Activated T-cell treated with anti-CD3 and anti-CD28 coated beads, Interleukin-2, amount 50 U/mL, for 48 hours (primary cell): ENCODE results near the gene CUX1.

ENCODE experiments used
- DNase-seq, 2 experiments: peaks; one replicate each; pipeline ENCODE4 v3.0.0-alpha.2; 2020

CUX1 gene

DNA sequence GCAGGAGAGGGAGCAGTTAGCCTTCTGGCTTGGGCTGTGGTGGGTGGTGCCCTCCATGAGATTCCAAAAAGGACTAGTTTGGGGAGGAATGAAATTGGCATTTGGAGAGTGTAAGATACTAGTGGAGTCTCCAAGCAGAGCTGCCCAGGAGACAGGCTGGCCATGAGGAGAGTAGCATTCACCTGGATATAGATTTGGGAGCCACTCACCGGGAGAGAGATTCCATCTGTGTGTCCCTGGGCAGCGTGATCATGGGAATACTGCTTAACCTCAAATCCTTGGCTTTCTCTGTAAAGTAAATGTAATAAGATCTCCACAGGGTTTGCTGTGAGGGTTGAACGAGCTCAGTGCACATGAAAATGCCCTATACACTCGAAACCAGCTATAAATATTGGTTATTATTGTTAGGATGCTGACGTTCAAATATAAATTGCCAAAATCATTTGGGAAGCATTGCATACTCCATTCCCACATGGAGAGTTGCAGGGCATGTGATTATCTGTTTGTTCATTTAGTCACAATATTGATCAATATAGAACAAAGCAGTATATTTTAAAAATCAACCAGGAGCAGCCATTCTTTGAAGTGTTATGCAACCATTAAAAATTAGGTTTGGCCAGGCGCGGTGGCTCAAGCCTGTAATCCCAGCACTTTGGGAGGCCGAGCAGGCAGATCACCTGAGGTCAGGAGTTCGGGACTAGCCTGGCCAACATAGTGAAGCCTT is 143.7 kb downstream of the CUX1 start:
- DNase-seq = no peak

DNA sequence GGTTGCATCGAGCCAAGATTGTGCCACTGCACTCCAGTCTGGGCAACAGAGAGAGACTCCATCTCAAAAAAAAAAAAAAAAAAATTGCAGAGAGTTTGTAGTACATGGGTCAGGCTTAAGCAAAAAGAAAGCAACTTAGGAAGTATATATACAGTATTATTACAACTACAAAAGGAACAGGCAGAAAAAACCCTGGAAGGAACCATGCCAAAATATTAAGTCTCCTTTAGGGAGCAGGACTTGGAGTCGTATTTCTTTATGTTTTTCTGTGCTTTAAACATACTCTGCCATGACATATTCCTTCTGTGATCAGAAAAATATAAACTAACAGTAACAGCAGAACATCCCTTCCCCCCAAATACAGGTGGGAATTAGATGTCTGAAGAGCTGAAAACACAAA is 144.4 kb downstream of the CUX1 start:
- no peak for DNase-seq

DNA sequence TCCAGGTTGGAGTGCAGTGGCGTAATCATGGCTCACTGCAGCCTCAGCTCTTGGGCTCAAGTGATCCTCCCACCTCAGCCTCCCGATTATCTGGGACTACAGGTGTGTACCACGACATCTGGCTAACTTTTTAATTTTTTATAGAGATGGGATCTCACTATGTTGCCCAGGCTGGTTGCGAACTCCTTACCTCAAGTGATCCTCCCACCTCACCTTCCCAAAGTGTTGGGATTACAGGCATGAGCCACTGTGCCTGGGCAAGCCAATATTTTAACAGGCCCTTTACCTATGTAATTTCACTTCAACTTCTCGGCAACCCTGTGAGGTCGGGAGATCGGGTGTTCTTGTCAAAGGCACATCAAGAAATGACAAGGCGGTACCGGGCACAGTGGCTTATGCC is 146.3 kb downstream of the CUX1 start:
- no peak for DNase-seq

DNA sequence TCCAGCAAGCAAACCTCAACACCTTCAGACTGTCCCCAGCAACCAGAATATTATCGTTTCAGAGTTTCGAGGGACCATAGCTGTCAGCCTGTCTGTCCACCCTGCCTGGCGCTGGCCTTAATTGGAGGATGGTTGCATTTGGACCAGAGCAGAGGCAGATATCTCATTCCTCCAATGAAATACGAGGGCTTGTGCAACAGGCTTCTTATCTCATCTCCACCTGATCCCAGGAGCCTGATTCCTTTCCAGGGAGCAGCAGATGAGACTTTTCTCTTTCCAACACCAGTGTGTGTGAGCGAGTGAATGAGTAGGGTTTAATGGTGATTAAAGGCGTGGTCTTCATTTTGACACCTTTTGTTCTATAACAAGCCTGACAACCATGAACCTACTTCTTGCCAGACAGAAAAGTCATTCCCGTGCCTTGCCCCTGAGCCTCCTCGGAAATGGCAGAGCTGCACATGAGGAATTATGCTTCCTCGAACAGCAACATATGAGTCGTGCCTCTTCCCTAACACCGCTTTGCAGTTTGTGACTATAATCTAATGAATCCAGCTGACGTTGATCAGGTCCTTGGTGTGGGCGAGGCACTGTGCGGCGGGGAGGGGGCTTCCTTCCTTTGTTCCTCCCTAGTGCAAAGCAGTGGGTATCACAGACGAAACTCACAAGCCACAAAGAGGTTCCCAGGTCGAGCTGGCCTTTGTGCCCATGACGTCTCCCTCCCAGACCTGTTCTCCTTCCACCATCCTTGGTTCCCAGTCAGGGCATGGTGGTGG is 147.4 kb downstream of the CUX1 start:
- no peak for DNase-seq

DNA sequence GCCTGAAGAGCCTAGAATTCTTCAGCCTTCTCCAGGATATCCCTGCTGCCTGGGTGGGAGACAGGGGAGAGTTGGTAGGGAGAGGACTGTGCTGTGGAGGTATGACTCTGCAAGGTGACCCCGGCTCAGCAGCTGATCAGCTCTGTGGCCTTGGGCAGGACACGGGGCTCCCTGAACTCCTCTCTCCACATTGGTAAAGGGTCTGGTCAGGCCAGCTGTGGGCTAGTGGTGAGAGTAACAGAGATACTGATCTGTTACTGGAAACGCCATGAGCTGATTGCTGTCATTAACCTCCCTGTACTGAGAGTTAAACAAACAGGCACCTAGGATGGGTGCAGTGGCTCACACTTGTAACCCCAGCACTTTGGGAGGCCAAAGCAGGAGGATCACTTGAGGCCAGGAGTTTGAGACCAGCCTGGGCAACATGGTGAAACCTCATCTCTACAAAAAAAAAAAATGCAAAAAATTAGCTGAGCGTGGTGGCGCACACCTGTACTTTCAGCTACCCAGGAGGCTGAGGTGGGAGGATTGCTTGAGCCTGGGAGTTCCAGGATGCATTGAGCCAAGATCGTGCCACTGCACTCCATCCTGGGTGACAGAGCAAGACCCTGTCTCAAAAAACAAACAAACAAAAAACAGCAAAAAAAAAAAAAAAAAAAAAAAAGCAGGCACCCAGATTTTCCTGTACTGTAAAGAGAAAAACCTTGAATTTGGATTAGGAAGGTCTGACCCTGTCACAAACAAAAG is 151.5 kb downstream of the CUX1 start:
- DNase-seq = no peak

DNA sequence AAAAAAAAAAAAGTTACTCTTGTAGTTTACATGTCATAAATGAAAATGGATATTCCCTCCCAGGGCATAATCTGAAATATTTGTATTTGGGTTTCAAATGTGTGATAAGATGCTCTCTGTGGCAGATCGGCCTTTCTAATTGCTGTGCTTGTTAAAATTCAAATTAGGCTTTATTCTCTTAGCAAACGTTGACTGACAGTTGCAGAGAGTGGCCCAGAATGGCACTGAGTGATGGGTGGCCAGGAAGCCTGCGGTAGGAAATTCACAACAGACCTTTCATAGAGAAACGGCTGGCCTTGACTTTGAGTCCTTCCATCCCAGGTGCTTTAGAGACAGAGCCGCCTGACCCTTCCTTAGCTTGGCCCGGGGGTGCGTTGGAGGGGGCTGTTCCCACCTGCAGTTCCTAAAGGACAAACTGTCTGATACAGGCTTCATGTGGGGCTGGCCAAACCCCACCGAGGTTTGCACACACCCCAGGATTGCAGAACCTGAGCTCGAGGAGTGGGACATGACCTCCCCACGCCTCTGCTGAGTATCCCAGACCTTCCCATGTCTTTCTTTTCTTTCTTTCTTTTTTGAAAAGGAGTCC is 152.7 kb downstream of the CUX1 start:
- no peak for DNase-seq

DNA sequence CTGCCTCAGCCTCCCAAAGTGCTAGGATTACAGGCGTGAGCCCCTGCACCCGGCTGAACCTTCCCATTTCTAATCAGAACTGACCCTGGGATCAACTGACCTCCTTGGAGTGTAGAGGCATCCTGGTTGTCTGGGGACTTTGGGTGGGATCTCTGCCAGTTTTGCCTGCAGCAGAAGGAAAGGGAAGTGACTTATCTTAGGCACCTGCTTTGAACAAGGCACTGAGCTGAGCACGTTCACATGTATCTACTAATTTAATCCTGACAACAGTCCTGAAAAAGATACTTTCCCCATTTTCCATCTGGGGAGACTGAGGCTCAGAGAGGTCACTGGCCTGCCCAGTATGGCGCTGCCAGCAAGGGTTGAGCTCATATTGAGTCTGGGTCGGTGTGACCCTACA is 153.4 kb downstream of the CUX1 start:
- no peak for DNase-seq

DNA sequence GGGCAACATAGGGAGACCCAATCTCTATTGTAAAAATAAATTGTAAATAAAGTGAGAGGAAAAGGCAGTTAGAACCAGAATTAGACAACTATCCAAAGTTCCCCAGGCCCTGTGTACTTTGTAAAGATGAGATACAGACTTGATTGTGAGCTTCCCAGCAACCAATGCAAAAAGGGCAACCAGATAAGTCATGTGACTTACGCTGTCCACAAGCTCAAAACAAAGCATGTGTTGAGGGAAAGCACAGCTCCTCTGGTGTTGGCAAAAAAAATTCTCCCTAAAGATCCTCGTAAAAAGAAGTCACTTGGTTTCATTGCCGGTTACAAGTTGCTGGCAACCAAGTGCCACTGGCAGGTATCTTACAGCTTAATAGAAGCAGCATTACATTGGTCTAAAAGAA is 154.0 kb downstream of the CUX1 start:
- no peak for DNase-seq

DNA sequence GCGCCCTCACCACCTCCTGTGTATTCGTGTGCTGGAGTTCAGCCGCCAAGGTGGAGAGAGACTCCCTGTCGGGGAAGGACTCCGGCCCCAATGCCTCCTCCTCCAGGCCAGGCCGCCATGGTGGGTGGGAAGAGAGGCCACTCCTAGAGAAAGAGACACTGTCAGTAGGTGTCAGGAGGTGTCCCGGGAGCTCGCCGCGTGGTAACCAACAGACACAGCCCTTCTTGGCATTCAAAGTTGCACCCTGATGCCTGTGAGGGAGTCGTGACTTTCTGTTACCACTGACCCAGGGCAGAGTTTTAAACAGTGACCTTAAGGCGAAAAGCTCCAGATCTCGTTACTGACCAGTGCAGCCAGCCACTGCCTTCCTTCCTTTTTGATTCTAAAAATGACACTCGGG is 155.2 kb downstream of the CUX1 start:
- DNase-seq = no peak

DNA sequence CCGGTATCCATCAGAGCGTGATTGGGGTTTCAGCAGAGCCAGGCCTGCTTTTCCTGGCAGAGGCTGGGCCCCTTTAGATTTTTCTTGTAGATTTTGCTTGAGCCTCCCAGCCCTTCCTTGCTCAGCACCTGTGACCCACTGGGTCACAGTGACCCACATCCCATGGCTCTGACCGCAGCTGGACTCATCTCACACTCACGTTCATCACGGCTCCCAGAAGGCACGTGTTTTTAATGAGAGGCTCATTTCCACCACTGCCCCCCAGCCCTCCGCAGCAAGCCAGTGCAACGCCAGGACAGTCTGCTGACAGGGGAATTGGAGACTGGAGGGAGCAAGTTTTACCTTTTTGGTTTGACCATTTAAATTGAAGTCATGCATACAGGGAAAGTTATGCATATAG is 155.7 kb downstream of the CUX1 start:
- no peak for DNase-seq

DNA sequence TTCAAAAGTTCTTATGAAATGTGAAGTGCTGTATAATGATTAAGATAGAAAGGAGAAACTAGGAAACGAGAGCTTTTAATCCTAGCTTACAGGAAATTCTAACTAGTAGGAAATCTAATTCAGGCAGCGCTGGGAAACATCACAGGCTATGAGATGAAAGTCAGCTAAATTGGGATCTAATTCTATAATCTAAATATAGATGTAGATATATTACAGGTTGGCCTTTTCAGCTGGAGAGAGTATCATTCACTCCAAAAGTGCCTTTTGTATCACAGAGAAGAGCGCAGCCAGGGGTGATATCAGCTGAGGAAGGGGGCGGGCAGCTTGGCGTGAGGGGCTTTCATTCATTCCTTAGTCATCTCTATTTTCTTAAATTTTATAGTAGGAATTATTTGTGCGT is 157.0 kb downstream of the CUX1 start:
- no peak for DNase-seq

DNA sequence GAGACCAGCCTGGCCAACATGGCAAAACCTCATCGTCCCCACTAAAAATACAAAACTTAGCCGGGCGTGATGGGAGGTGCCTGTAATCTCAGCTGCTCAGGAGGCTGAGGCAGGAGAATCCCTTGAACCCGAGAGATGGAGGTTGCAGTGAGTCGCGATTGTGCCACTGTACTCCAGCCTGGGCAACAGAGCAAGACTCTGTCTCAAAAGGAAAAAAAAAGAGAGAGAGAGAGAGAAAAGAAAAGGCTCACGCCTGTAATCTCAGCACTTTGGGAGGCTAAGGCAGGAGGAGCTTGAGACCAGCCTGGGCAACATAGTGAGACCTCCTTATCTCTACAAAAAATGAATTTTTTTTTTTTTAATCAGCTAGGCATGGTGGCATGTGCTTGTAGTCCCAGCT is 157.6 kb downstream of the CUX1 start:
- DNase-seq = no peak

DNA sequence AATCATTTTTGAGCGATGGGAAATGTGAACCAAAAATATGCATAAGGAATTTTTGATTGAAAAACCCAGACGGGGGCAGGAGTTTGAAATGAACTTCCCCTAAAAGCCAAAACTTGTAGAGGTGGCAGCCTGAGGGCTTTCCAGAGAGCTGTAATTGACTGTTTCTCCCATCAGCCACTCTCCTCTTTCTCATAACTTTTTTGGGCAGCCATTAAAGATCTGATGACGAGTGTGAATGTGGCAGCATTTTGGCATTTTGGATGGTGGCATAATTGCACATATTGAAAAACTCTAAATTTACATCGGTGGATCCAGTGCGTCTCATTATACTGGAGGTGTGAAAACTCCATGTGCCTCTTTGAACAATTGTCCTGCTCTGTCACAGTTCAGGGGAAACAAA is 159.0 kb downstream of the CUX1 start:
- no peak for DNase-seq

DNA sequence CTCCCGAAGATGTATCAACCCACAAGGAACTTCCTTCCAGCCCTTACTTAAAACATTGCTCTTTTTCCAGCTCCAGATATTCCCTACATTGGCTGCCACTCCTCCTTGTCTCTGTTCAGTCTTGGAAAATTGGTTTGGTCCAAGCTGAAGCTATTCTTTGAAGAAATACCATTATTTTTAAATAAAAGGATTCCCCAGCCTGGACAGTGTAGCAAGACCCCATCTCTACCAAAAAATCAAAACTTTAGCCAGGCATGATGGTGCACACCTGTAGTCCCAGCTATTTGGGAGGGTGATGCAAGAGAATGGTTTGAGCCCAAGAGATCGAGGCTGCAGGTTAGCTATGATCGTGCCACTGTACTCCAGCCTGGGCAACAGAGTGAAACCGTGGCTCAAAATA is 159.8 kb downstream of the CUX1 start:
- no peak for DNase-seq

DNA sequence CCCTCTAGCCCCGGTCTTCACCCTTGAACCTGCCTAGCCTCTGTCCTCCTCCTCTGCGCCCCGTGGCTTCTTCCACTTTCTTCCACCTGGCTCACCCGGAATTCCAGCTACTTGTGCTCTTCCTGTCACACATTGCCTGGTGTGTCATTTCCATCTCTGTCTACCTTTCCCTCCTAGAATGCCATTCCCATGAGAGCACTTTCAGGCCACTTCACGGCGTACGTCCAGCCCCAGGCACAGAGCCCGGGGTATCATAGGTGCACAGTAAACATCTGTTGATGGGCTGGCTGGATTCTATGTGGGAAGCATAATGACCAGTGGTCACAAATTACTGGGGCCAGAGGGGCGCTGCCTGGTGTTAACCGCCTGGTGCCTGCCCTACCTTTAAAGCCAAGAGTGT is 161.3 kb downstream of the CUX1 start:
- no peak for DNase-seq

DNA sequence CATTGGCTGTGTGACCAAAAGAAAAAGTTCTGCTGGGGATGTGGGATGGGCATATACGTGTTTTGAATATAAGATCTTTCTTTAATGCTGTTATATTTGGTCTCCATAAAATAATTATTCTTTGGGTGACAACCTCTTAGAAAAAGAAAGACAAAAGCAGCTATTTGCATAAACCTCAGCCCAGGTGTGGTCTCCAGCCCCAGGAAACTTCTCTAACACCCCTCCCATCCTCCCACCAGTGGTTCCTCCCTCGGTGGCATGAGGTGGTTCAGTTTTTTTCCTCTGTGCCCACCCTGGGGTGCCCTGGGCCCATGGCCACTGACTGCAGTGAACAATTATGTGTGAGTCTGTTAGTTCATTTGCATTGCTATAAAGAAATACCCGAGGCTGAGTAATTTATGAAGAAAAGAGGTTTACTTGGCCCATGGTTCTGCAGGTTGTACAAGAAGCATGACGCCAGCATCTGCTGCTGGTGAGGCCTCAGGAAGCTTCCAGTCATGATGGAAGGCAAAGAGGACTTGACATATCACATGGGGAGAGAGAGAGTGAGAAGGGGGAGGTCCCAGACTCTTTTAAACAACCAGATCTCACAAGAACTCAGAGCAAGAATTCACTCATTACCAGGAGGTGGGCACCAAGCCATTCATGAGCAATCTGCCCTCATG is 165.9 kb downstream of the CUX1 start:
- DNase-seq = no peak

DNA sequence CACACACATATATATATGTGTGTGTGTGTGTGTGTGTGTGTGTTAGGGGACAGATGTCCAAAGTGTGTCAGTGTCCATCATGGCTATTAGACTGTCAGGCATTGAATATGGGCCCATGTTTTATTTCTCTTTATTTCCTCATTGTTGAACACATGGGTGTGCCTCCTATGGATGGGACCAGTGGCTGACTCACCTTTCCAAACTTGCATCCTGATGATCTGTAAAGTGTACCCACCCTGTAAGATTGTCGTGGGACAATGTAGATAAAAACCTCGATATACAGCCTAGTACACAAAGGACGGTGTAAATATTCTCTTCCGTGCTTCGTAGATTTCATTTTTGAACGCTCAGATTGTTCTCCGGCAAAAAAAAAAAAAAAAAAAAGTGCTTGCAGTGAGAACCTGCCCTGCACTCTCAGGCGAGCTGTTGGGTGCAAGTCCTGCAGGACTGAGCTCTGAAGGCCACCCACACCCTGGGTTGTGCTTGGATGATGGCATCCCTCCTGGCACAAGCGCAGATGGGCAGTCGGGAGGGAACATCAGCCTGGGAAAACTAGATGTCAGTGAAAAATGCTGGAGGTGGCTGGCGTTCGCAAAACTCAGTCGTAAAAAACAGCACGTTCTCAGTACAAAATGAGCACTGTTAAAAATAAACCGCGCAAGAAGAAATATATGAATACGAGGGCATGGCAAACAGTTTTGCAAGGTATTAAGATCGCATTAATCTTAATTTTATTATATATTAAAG is 166.9 kb downstream of the CUX1 start:
- no peak for DNase-seq

DNA sequence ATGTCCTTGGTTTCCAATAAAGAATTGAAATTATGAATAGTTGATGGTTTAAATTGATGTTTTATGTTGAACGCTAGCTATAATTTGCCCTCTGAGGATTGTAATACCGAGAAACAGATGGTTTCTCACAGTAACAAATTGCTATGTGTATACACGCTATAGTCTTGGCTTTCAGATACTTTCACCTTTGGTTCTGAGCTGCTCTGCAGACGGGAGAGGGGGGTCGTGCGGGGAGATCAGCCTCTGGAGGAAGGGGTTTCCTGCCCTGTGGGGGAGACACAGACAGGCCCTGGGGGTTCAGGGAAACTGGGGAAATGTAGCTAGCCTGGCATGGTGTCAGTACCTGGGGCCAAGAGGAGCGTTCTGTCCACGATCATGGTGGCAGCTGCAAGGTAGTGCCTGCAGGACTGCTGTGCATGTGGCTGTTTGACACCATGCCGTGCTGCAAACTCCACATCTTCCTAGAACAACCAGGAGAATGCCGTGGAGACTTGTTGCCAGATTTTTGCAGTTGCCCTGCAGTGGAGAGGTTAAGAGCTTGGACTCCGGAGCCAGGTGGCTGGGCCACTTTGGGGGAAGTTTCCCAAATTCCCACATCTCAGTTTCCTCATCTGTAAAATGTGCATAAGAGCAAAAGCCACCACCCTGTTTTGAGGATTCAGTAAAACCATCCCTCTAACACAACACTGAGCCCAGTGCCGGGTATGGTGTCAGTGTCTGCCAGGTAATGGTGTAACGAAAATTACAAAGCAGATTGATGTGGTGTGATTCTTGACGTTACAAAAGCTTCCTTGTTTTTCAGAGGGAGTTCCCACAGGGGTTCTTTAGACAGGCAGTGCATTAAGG is 167.9 kb downstream of the CUX1 start:
- DNase-seq = no peak

DNA sequence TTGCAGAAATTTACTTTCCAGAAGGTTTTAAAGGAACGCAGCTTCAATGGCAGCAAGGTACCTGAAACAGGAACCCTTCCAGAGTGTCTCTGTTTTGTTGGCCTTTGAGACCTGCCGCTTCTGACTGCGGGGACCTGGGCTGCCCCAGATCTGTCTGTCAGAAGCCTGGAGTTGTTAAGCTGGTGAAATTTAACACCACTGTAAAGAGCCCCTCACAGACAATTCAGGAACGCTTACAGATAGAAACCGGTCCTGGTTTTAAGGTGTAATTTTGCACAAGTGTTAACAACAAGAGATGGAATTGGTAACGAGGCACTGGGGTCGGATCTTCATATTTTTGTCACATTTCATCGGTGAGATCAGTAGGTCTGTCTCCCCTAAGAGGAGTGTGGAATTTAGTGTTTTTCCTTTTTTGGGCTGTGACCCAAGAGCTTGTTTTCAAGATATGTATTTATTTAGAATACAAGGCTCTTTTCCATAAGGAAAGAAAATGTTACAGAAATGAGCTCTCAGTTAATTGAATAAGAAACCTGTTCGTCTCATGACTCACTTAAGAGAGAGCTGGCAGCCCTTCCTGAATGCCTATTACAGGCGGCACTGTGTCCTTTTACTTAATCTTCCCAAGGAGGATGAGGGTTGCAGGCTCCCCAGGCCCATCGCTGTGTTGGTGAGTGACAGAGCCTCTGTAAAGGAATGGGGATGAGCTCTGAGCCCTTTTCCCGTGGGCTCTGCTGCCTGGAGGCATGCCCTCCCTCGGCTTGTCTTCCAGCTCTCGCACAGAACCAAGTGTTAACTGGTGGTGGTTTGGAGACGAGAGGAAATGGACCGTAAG is 168.7 kb downstream of the CUX1 start:
- no peak for DNase-seq

DNA sequence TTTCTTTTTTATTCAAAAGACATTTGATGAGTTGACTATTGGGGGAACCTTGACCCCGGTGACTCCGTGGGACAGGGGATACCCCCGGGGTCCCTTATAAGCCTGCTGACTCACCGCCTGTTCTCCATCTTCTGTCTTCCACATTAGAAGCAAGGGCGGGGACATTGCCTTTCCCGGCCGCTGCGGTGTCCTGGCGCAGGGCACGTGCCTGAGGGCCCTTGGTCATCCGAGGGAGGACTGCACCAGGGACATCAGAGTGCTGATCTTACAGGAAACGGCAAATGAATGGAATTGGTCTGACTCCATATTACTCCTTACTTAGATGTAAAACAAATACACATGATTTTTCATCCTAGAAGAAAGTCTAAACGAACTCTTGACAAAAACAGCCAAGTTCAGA is 170.1 kb downstream of the CUX1 start:
- no peak for DNase-seq
